WTC11 (cell line): ENCODE measurements around the gene PTPRCAP. TPM values are rescaled to one million over a fixed set of nuclear protein-coding genes. Genes with fewer than 3 reads are reported as not detected.
A peak's percentile ranks its signal among the peaks of the same experiment; 100 is the strongest.
"Not testable (repeated sequence)": the region's sequence is repeated elsewhere in the genome, so short reads cannot be mapped to it uniquely, and the experiment has no call there.

Experiments used
- ATAC-seq: fragments of 200-7000 bp; cut with Tn5 transposase; 2 replicates; pipeline ENCODE4 v1.10.0; 2021; ENCODE audit warnings: mild to moderate bottlenecking, moderate library complexity
- CTCF ChIA-PET: fragments of 300-600 bp; sonication (Branson Sonifier 250); formaldehyde crosslinking; loops from one replicate; lab custom pipeline; 2021; ENCODE audit warnings: antibody characterized with exemption; lab: Charles Lee
- POLR2A ChIA-PET: fragments of 350-600 bp; sonication (Branson Sonifier 250); formaldehyde crosslinking; loops from one replicate; lab custom pipeline; 2021; ENCODE audit warnings: antibody characterized with exemption; lab: Charles Lee
- DNase-seq: peaks from one replicate; pipeline ENCODE4 v3.0.0; 2021; ENCODE audit warnings: low spot score
- H3K27ac Mint-ChIP-seq: 2 replicates; pipeline ENCODE4 v1.8.0; 2021; ENCODE audit warnings: mixed read lengths
- H3K27me3 Mint-ChIP-seq: 2 replicates; pipeline ENCODE4 v1.8.0; 2021; ENCODE audit warnings: low read depth, mild to moderate bottlenecking, moderate library complexity, mixed read lengths
- H3K36me3 Mint-ChIP-seq: 2 replicates; pipeline ENCODE4 v1.8.0; 2021; ENCODE audit warnings: mixed read lengths
- H3K4me1 Mint-ChIP-seq: 2 replicates; pipeline ENCODE4 v1.8.0; 2022; ENCODE audit warnings: mixed read lengths
- H3K4me3 Mint-ChIP-seq: 2 replicates; pipeline ENCODE4 v1.8.0; 2021; ENCODE audit warnings: mild to moderate bottlenecking, moderate library complexity, mixed read lengths
- H3K9me3 Mint-ChIP-seq: 2 replicates; pipeline ENCODE4 v1.8.0; 2021; ENCODE audit warnings: mixed read lengths
- CBFB ChIP-seq: sonication (generic); formaldehyde crosslinking; IDR thresholded peaks from 2 replicates; pipeline ENCODE4 v1.8.1; 2022; ENCODE audit warnings: mild to moderate bottlenecking, low read depth, missing genetic modification reagents
- CREM ChIP-seq: sonication (generic); formaldehyde crosslinking; IDR thresholded peaks from 2 replicates; pipeline ENCODE4 v1.8.1; 2022; ENCODE audit warnings: mild to moderate bottlenecking, missing genetic modification reagents, moderate library complexity
- ESRRA ChIP-seq: sonication (generic); formaldehyde crosslinking; IDR thresholded peaks from 2 replicates; pipeline ENCODE4 v1.8.1; 2022; ENCODE audit warnings: mild to moderate bottlenecking, missing genetic modification reagents, borderline replicate concordance
- FOXJ3 ChIP-seq: sonication (generic); formaldehyde crosslinking; IDR thresholded peaks from 2 replicates; pipeline ENCODE4 v1.9.0; 2021; ENCODE audit warnings: missing genetic modification reagents, mild to moderate bottlenecking, borderline replicate concordance
- FOXP1 ChIP-seq: sonication (generic); formaldehyde crosslinking; IDR thresholded peaks from 2 replicates; pipeline ENCODE4 v1.8.0; 2022; ENCODE audit warnings: missing genetic modification reagents, mild to moderate bottlenecking, moderate library complexity, borderline replicate concordance
- IRF2 ChIP-seq: sonication (generic); formaldehyde crosslinking; IDR thresholded peaks from 2 replicates; pipeline ENCODE4 v1.8.0; 2022; ENCODE audit warnings: low read depth, missing genetic modification reagents, borderline replicate concordance
- NR1H2 ChIP-seq: sonication (generic); formaldehyde crosslinking; IDR thresholded peaks from 2 replicates; pipeline ENCODE4 v1.9.0; 2021; ENCODE audit warnings: mild to moderate bottlenecking, moderate library complexity, missing genetic modification reagents
- PRRX2 ChIP-seq: fragments of 250-450 bp; sonication (Bioruptor Pico); IDR thresholded peaks from 2 replicates; pipeline ENCODE4 v1.8.0; 2021; ENCODE audit warnings: mild to moderate bottlenecking
- SMAD3 ChIP-seq: sonication (generic); formaldehyde crosslinking; IDR thresholded peaks from 2 replicates; pipeline ENCODE4 v1.8.0; 2022; ENCODE audit warnings: missing genetic modification reagents, mild to moderate bottlenecking, borderline replicate concordance
- SOX15 ChIP-seq: fragments of 250-450 bp; sonication (Bioruptor Pico); IDR thresholded peaks from 2 replicates; pipeline ENCODE4 v1.9.0; 2021; ENCODE audit warnings: mild to moderate bottlenecking
- TCF7 ChIP-seq: sonication (generic); formaldehyde crosslinking; IDR thresholded peaks from 2 replicates; pipeline ENCODE4 v1.8.0; 2022; ENCODE audit warnings: mild to moderate bottlenecking, low read depth, missing genetic modification reagents, moderate library complexity
- TEAD4 ChIP-seq: sonication (generic); formaldehyde crosslinking; IDR thresholded peaks from 2 replicates; pipeline ENCODE4 v1.8.0; 2022; ENCODE audit warnings: mild to moderate bottlenecking, missing genetic modification reagents
- ZNF416 ChIP-seq: fragments of 250-450 bp; sonication (Bioruptor Pico); IDR thresholded peaks from 2 replicates; pipeline ENCODE4 v1.9.0; 2021; ENCODE audit warnings: mild to moderate bottlenecking, inconsistent platforms
- ZNF671 ChIP-seq: fragments of 250-450 bp; sonication (Bioruptor Pico); IDR thresholded peaks from 2 replicates; pipeline ENCODE4 v1.8.0; 2021; ENCODE audit warnings: mild to moderate bottlenecking
- total RNA-seq: library from RNA; stranded (reverse); gene quantifications from 3 replicates; pipeline ENCODE4 v1.2.3, GENCODE V29; 2021
- TF ChIP-seq, protein P1 (sequence below): sonication (generic); formaldehyde crosslinking; IDR thresholded peaks from 2 replicates; pipeline ENCODE4 v1.8.0; 2022; ENCODE audit warnings: mild to moderate bottlenecking, missing genetic modification reagents
- TF ChIP-seq, protein P2 (sequence below): fragments of 250-450 bp; sonication (Bioruptor Pico); conservative IDR thresholded peaks from 2 replicates; pipeline ENCODE4 v1.9.0; 2021; ENCODE audit warnings: mild to moderate bottlenecking
- TF ChIP-seq, protein P3 (sequence below): sonication (generic); formaldehyde crosslinking; IDR thresholded peaks from 2 replicates; pipeline ENCODE4 v1.8.1; 2022; ENCODE audit warnings: missing genetic modification reagents, borderline replicate concordance
- TF ChIP-seq, protein P4 (sequence below): sonication (generic); formaldehyde crosslinking; IDR thresholded peaks from 2 replicates; pipeline ENCODE4 v1.8.1; 2023; ENCODE audit warnings: mild to moderate bottlenecking, missing genetic modification reagents
- TF ChIP-seq, protein P5 (sequence below): fragments of 250-450 bp; sonication (Bioruptor Pico); IDR thresholded peaks from 2 replicates; pipeline ENCODE4 v2.1.2; 2022; ENCODE audit warnings: mild to moderate bottlenecking, moderate library complexity

PTPRCAP gene
- total RNA-seq, 1 experiment from 2014 or later: 3.6 TPM

DNA sequence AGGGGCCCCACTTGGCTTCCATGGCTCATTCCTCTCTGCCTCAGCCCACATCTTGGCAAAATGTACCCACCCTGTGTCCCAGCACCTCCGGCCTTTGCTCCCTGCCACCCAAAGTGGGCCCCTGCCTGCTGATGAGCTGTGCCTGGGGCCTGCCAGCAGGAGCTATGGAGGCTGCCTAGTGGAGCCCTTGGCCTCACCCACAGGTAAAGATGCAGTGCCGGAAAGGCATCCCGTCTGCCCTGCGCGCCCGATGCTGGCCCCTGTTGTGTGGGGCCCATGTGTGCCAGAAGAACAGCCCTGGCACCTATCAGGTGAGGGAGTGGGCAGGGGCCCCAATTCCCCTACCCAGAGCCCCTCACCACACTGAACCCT is 32.3 kb downstream of the PTPRCAP start (continued):
- TF ChIP-seq TCF7 (CRISPR knock-in tag): no peak
- TF ChIP-seq, protein P1, sequence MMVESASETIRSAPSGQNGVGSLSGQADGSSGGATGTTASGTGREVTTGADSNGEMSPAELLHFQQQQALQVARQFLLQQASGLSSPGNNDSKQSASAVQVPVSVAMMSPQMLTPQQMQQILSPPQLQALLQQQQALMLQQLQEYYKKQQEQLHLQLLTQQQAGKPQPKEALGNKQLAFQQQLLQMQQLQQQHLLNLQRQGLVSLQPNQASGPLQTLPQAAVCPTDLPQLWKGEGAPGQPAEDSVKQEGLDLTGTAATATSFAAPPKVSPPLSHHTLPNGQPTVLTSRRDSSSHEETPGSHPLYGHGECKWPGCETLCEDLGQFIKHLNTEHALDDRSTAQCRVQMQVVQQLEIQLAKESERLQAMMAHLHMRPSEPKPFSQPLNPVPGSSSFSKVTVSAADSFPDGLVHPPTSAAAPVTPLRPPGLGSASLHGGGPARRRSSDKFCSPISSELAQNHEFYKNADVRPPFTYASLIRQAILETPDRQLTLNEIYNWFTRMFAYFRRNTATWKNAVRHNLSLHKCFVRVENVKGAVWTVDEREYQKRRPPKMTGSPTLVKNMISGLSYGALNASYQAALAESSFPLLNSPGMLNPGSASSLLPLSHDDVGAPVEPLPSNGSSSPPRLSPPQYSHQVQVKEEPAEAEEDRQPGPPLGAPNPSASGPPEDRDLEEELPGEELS (CRISPR knock-in tag): no peak
- TF ChIP-seq SMAD3 (CRISPR knock-in tag): no peak
- no peak for TF ChIP-seq NR1H2 (CRISPR knock-in tag)
- no peak for TF ChIP-seq TEAD4
- TF ChIP-seq FOXP1 (CRISPR knock-in tag): no peak
- no peak for TF ChIP-seq ZNF416 (CRISPR knock-in tag)

DNA sequence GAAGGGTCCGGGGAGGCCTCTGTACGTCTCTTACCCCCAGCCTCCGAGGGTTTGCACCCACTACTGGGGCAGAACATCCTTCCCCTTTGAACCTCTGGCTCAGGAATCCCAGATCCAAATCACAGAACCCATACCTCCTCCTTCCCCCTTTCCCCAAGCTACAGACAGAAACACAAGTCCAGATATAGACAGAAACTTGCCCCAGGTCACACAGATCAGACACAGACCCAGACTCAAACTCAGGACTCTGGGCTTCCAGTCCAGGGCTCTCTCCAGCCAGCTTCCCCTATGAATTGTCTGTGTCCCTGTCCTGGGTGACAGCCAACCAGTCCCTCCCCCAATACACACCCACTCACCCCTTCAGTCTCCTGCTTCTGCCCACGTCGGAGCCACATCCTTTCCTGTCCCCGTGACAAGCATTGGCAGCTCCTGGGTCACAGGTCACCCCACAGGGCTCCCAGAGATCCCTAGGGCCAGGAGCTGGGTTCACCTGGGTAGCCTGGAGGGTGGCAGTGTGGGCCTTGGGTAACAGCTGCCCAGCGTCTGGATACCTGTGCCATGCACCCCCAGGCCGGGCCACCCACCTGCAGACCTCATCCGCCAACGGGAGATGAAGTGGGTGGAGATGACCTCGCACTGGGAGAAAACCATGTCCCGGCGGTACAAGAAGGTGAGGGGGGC is 32.8 kb downstream of the PTPRCAP start:
- Mint-ChIP-seq H3K27ac (0 out of 2 replicates have a peak overlapping the region, but pooled peaks have one; percentile 70), H3K4me1 (peaks cover 18% of the 10 kb centered on the region), H3K4me3 (no peak overlapping the region), H3K36me3 (no peaks in the 10 kb centered on the region), H3K27me3 (peaks cover 8% of the 10 kb centered on the region; the same call in 1 of the 2 replicates), H3K9me3 (no peaks in the 10 kb centered on the region)
- DNase-seq (no peak), ATAC-seq (no peak)
- ChIA-PET CTCF (interaction anchor here (3.9 kb wide), 1 partner anchor 15 kb away, joined by 45 read pairs; no protein-coding TSS in a partner anchor), POLR2A (interaction anchor here (0.7 kb wide), 1 partner anchor 9 kb away, joined by 3 read pairs; no protein-coding TSS in a partner anchor)
- TF ChIP-seq, protein P2, sequence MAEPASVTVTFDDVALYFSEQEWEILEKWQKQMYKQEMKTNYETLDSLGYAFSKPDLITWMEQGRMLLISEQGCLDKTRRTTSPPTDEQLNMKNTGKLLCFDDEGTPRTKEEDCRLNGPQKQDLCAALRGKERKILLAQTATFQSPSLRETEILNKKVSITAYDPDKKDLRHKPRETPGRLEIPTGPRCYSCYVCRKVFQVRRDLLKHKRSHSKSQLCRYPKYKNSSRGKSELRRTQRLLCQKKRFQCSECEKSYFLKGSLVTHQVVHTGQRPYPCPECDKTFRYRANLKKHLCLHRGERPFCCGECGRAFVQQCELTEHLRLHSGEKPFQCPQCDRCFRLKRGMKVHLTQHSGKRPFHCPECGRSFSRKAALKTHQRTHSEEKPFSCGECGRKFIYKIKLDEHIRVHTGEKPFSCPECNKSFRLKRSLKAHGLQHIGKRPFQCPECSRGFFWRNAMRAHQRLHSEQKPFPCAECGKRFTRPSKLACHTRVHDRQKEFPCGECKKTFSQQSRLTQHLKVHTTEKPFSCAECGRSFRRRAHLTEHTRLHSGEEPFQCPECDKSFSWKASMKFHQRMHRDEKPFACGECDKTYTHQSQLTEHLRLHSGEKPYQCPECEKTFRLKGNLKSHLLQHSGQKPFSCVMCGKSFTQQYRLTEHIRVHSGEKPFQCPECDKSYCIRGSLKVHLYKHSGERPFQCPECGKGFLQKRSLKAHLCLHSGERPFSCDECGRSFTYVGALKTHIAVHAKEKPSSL (CRISPR knock-in tag): no peak
- TF ChIP-seq PRRX2 (CRISPR knock-in tag) (no peak), ESRRA (CRISPR knock-in tag) (no peak), FOXJ3 (no peak), ZNF671 (CRISPR knock-in tag) (no peak), IRF2 (no peak), SOX15 (CRISPR knock-in tag) (no peak), ZNF416 (CRISPR knock-in tag) (no peak), CBFB (CRISPR knock-in tag) (no peak), CREM (no peak)
- TF ChIP-seq, protein P3, sequence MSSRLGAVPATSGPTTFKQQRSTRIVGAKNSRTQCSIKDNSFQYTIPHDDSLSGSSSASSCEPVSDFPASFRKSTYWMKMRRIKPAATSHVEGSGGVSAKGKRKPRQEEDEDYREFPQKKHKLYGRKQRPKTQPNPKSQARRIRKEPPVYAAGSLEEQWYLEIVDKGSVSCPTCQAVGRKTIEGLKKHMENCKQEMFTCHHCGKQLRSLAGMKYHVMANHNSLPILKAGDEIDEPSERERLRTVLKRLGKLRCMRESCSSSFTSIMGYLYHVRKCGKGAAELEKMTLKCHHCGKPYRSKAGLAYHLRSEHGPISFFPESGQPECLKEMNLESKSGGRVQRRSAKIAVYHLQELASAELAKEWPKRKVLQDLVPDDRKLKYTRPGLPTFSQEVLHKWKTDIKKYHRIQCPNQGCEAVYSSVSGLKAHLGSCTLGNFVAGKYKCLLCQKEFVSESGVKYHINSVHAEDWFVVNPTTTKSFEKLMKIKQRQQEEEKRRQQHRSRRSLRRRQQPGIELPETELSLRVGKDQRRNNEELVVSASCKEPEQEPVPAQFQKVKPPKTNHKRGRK (CRISPR knock-in tag): no peak
- TF ChIP-seq, protein P4, sequence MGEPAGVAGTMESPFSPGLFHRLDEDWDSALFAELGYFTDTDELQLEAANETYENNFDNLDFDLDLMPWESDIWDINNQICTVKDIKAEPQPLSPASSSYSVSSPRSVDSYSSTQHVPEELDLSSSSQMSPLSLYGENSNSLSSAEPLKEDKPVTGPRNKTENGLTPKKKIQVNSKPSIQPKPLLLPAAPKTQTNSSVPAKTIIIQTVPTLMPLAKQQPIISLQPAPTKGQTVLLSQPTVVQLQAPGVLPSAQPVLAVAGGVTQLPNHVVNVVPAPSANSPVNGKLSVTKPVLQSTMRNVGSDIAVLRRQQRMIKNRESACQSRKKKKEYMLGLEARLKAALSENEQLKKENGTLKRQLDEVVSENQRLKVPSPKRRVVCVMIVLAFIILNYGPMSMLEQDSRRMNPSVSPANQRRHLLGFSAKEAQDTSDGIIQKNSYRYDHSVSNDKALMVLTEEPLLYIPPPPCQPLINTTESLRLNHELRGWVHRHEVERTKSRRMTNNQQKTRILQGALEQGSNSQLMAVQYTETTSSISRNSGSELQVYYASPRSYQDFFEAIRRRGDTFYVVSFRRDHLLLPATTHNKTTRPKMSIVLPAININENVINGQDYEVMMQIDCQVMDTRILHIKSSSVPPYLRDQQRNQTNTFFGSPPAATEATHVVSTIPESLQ: no peak
- TF ChIP-seq, protein P5, sequence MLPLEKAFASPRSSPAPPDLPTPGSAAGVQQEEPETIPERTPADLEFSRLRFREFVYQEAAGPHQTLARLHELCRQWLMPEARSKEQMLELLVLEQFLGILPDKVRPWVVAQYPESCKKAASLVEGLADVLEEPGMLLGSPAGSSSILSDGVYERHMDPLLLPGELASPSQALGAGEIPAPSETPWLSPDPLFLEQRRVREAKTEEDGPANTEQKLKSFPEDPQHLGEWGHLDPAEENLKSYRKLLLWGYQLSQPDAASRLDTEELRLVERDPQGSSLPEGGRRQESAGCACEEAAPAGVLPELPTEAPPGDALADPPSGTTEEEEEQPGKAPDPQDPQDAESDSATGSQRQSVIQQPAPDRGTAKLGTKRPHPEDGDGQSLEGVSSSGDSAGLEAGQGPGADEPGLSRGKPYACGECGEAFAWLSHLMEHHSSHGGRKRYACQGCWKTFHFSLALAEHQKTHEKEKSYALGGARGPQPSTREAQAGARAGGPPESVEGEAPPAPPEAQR: no peak

DNA sequence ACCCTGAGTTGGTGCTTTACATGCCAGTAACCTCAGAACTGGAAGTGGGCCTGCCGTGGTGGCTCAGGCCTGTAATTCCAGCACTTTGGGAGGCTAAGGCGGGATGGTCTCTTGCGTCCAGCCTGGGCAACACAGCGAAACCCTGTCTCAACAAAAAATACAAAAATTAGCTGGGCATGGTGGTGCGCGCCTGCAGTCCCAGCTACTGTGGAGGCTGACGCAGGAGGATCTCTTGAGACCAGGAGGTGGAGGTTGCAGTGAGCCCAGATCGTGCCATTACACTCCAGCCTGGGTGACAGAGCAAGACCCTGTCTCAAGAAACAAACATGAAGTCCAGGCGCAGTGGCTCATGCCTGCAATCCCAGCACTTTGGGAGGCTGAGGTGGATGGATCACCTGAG is 34.4 kb downstream of the PTPRCAP start:
- CTCF ChIA-PET: interaction anchor here (0.8 to 3.9 kb wide), 6 partner anchors 11 to 57 kb away, joined by 3 to 45 read pairs (median 16); partner anchors contain the start of genes RAD9A and RPS6KB2
- POLR2A ChIA-PET, H3K27ac Mint-ChIP-seq: not testable (repeated sequence)

DNA sequence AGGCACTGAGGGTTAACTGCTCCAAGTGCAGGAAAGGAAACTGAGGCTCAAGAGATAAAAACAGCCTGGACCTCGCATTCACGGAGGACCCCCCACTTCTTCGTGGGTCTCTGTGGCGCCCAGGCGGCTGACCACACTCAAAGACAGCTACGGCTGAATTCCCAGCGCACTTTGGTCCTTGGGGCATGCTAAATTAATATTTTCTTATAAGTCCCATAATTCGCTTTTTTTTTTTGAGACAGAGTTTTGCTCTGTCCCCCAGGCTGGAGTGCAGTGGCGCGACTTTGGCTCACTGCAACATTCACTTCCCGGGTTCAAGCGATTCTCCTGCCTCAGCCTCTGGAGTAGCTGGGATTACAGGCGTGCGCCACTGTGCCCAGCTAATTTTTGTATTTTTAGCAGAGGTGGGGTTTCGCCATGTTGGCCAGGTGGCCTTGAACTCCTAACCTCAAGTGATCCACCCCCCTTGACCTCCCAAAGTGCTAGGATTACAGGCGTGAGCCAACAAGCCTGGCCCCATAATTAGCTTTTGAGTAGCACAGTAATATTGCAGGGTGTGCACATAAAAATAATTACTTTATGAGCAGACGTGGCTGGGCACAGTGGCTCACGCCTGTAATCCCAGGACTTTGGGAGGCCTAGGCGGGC is 35.2 kb downstream of the PTPRCAP start:
- not testable (repeated sequence) for DNase-seq, H3K9me3 Mint-ChIP-seq, H3K27me3 Mint-ChIP-seq
- ChIA-PET CTCF (interaction anchor here (0.6 to 3.9 kb wide), 43 partner anchors 9 to 284 kb away, joined by 3 to 112 read pairs (median 7); partner anchors contain the start of genes AIP, ANKRD13D, CLCF1 and CORO1B), POLR2A (interaction anchor here (0.6 to 2.2 kb wide), 12 partner anchors 10 to 66 kb away, joined by 3 to 21 read pairs (median 6); partner anchors contain the start of genes PTPRCAP, RAD9A, RPS6KB2 and TMEM134)
- peak overlapping the region; percentile 43 for H3K4me3 Mint-ChIP-seq
- peaks cover 13% of the 10 kb centered on the region for H3K36me3 Mint-ChIP-seq
- H3K4me1 Mint-ChIP-seq: peaks cover 33% of the 10 kb centered on the region
- peak; percentile 1; the same call in 1 of the 2 replicates for ATAC-seq
- peak overlapping the region; percentile 78 for H3K27ac Mint-ChIP-seq

More for the DNA sequence above, 34.4 kb downstream of the PTPRCAP start:
- H3K4me3 Mint-ChIP-seq, H3K36me3 Mint-ChIP-seq, H3K27me3 Mint-ChIP-seq, ATAC-seq, DNase-seq, H3K9me3 Mint-ChIP-seq: not testable (repeated sequence)
- H3K4me1 Mint-ChIP-seq: peaks cover 26% of the 10 kb centered on the region
